DMS153 treated with DMSO at 0.1 percent for 48 hours (cell line): Measurements from ENCODE around the gene JARID2.
A peak's percentile ranks its signal among the peaks of the same experiment; 100 is the strongest.

Source experiments
- DNase-seq: peaks from one replicate; lab custom pipeline; 2025; ENCODE audit not compliant: unreplicated experiment; lab: John Stamatoyannopoulos, UW

JARID2 gene

GRCh38 chr6:15502446-15503345, 256.8 kb downstream of the JARID2 start:
- no peak for DNase-seq

GRCh38 chr6:15503346-15503680, 257.4 kb downstream of the JARID2 start:
- no peak for DNase-seq

GRCh38 chr6:15504040-15504495, 258.2 kb downstream of the JARID2 start:
- no peak for DNase-seq

- peak; percentile 39 for DNase-seq
These were observed 258.9 kb downstream of the JARID2 start for GRCh38 chr6:15504581-15505350.

- no peak for DNase-seq
These were observed 259.6 kb downstream of the JARID2 start for GRCh38 chr6:15505463-15505918.

- no peak for DNase-seq
These were observed 260.2 kb downstream of the JARID2 start for GRCh38 chr6:15506066-15506465.

GRCh38 chr6:15507221-15507620, 261.4 kb downstream of the JARID2 start:
- DNase-seq: no peak

- DNase-seq: no peak
These were observed 261.9 kb downstream of the JARID2 start for GRCh38 chr6:15507746-15508145.

- no peak for DNase-seq
These were observed 262.6 kb downstream of the JARID2 start for GRCh38 chr6:15508441-15508871.

- DNase-seq: no peak
These were observed 263.1 kb downstream of the JARID2 start for GRCh38 chr6:15508931-15509330.

GRCh38 chr6:15509335-15509933, 263.6 kb downstream of the JARID2 start:
- no peak for DNase-seq

GRCh38 chr6:15510121-15510520, 264.3 kb downstream of the JARID2 start:
- DNase-seq: no peak

GRCh38 chr6:15510536-15511247, 264.8 kb downstream of the JARID2 start:
- DNase-seq: no peak

- DNase-seq: no peak
These were observed 265.6 kb downstream of the JARID2 start for GRCh38 chr6:15511248-15512125.

- no peak for DNase-seq
These were observed 266.3 kb downstream of the JARID2 start for GRCh38 chr6:15512126-15512525.

- no peak for DNase-seq
These were observed 266.9 kb downstream of the JARID2 start for GRCh38 chr6:15512721-15513120.

GRCh38 chr6:15513131-15513771, 267.4 kb downstream of the JARID2 start:
- no peak for DNase-seq

GRCh38 chr6:15513801-15514711, 268.2 kb downstream of the JARID2 start:
- DNase-seq: no peak
